Panc1 (cell line): ENCODE measurements around the gene TMEM256. TPM values are rescaled to one million over a fixed set of nuclear protein-coding genes. Genes with fewer than 3 reads are reported as not detected.

Experiments used
- ATAC-seq: fragments of 200-7000 bp; cut with Tn5 transposase; 2 replicates; pipeline ENCODE4 v1.9.1; 2020; ENCODE audit warnings: mild to moderate bottlenecking, moderate library complexity
- BruUV-seq: library from RNA; stranded (reverse); fragments of 400-500 nt; replicated peaks from 2 replicates; lab custom pipeline; 2021; lab: Mats Ljungman, UMichigan
- CTCF ChIA-PET: fragments of 300-600 bp; sonication (Branson Sonifier 250); formaldehyde crosslinking; loops from one replicate; lab custom pipeline; 2022; ENCODE audit warnings: antibody characterized with exemption; lab: Charles Lee
- POLR2A ChIA-PET: fragments of 300-600 bp; sonication (Branson Sonifier 250); formaldehyde crosslinking; loops from one replicate; lab custom pipeline; 2022; ENCODE audit warnings: antibody characterized with exemption; lab: Charles Lee
- DNase-seq: peaks from one replicate; pipeline ENCODE4 v3.0.0-alpha.2; 2010; ENCODE audit warnings: low read depth, low spot score
- H3K27ac ChIP-seq: 2 replicates; pipeline ENCODE4 v1.5.1; 2011; ENCODE audit warnings: mild to moderate bottlenecking, low read length, inconsistent platforms
- H3K27me3 ChIP-seq: fragments of 200-500 bp; sonication (Bioruptor generic); 2 replicates; pipeline ENCODE4 v1.6.0; 2014; ENCODE audit warnings: low read length, inconsistent platforms; ENCODE audit not compliant: control insufficient read depth, insufficient read depth
- H3K36me3 ChIP-seq: fragments of 200-500 bp; sonication (Bioruptor generic); 2 replicates; pipeline ENCODE4 v1.5.1; 2014; ENCODE audit warnings: inconsistent platforms, mild to moderate bottlenecking, low read length, moderate library complexity; ENCODE audit not compliant: control insufficient read depth, insufficient read depth
- H3K4me1 ChIP-seq: 2 replicates; pipeline ENCODE4 v1.5.1; 2011; ENCODE audit warnings: inconsistent platforms, mild to moderate bottlenecking, low read length, moderate library complexity; ENCODE audit not compliant: control insufficient read depth, insufficient read depth
- H3K4me3 ChIP-seq, 2 experiments: 2 replicates each; pipeline ENCODE4 v1.5.1; 2011 to 2012; ENCODE audit warnings: low read depth in 2 of 2, low read length in 2 of 2, mild to moderate bottlenecking in 2 of 2, inconsistent platforms in 1 of 2, moderate library complexity in 1 of 2
- H3K9me3 ChIP-seq: fragments of 200-500 bp; sonication (Bioruptor generic); 2 replicates; pipeline ENCODE4 v1.5.1; 2014; ENCODE audit warnings: low read depth, mild to moderate bottlenecking, inconsistent platforms, low read length, moderate library complexity; ENCODE audit not compliant: control insufficient read depth, insufficient read depth
- CTCF ChIP-seq: fragments of 450-650 bp; IDR thresholded peaks from 2 replicates; pipeline ENCODE4 v1.5.1; 2017; ENCODE audit warnings: mild to moderate bottlenecking
- POLR2AphosphoS5 ChIP-seq: IDR thresholded peaks from 2 replicates; pipeline ENCODE4 v1.6.1; 2012; ENCODE audit warnings: mild to moderate bottlenecking, low read depth, low read length, moderate library complexity
- SIN3A ChIP-seq: IDR thresholded peaks from 2 replicates; pipeline ENCODE4 v1.6.1; 2012; ENCODE audit warnings: low read depth, mild to moderate bottlenecking, low read length, moderate library complexity, borderline replicate concordance; ENCODE audit not compliant: insufficient read depth
- TCF7L2 ChIP-seq: IDR thresholded peaks from 2 replicates; pipeline ENCODE4 v1.6.1; 2011; ENCODE audit warnings: mild to moderate bottlenecking, low read depth, low read length, inconsistent platforms
- in situ Hi-C: cut with HindIII; loops from 2 replicates; pipeline ENCODE4 v1.10.0; 2016; ENCODE audit warnings: low sequenced_read_pairs, low pct_unique_long_range_greater_than_20kb
- intact Hi-C: fragments of 100-400 bp; cut with micrococcal nuclease; formaldehyde crosslinking; loops from one replicate; pipeline ENCODE4 v1.10.0; 2022; ENCODE audit not compliant: unreplicated experiment
- total RNA-seq: library from RNA; stranded (reverse); gene quantifications from one replicate; pipeline ENCODE4 v1.2.1, GENCODE V29; 2021; ENCODE audit not compliant: unreplicated experiment
- TF ChIP-seq, protein P1 (sequence below), 2 experiments: IDR thresholded peaks; 2 replicates each; pipeline ENCODE4 v1.6.1; 2011 to 2012; ENCODE audit warnings: low read depth in 2 of 2, control low read depth in 1 of 2, low read length in 1 of 2, mild to moderate bottlenecking in 1 of 2, moderate library complexity in 1 of 2; ENCODE audit not compliant: insufficient read depth in 1 of 2

The TMEM256 gene
- total RNA-seq, 1 experiment from 2014 or later: 35.8 TPM

DNA sequence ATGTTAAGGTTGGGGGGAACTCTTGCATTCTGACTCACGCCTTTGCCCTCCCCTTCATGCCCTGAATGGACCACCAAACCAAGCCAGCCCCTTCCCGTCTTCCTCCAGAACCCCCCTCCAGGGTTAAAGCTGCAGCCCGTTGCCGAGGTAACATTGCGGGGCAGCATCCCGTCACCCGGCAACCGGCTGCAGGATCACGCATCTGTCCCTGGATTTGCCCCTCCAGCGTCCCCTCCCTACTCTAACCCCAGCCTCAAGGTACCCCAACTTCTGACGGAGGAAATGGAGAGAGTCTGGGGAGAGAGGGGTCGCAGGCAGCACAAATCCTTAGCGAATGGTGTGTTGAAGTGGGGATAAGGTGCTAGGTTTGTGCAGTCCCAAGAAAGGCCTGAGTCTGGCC is 3.2 kb upstream of the TMEM256 start:
- ChIA-PET CTCF (interaction anchor here (0.7 to 0.8 kb wide), 2 partner anchors 98 to 151 kb away, joined by 4 to 5 read pairs; no protein-coding TSS in a partner anchor), POLR2A (interaction anchor here (0.8 kb wide), 1 partner anchor 167 kb away, joined by 5 read pairs; no protein-coding TSS in a partner anchor)
- no peak overlapping the region for H3K27ac ChIP-seq
- H3K27me3 ChIP-seq: no peaks in the 10 kb centered on the region
- no TSS peak for BruUV-seq
- no peaks in the 10 kb centered on the region for H3K36me3 ChIP-seq
- no peaks in the 10 kb centered on the region for H3K9me3 ChIP-seq
- DNase-seq (no peak), ATAC-seq (no peak)
- TF ChIP-seq, protein P1, sequence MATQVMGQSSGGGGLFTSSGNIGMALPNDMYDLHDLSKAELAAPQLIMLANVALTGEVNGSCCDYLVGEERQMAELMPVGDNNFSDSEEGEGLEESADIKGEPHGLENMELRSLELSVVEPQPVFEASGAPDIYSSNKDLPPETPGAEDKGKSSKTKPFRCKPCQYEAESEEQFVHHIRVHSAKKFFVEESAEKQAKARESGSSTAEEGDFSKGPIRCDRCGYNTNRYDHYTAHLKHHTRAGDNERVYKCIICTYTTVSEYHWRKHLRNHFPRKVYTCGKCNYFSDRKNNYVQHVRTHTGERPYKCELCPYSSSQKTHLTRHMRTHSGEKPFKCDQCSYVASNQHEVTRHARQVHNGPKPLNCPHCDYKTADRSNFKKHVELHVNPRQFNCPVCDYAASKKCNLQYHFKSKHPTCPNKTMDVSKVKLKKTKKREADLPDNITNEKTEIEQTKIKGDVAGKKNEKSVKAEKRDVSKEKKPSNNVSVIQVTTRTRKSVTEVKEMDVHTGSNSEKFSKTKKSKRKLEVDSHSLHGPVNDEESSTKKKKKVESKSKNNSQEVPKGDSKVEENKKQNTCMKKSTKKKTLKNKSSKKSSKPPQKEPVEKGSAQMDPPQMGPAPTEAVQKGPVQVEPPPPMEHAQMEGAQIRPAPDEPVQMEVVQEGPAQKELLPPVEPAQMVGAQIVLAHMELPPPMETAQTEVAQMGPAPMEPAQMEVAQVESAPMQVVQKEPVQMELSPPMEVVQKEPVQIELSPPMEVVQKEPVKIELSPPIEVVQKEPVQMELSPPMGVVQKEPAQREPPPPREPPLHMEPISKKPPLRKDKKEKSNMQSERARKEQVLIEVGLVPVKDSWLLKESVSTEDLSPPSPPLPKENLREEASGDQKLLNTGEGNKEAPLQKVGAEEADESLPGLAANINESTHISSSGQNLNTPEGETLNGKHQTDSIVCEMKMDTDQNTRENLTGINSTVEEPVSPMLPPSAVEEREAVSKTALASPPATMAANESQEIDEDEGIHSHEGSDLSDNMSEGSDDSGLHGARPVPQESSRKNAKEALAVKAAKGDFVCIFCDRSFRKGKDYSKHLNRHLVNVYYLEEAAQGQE (IDR thresholded peaks at IDR 0.05; ENCODE audit: insufficient read depth in 1 of 2, low read depth in 2 of 2, low read length in 1 of 2): no peak
- TF ChIP-seq POLR2AphosphoS5 (no peak), TCF7L2 (no peak), SIN3A (no peak), CTCF (no peak)
- H3K4me1 ChIP-seq: peaks cover 3% of the 10 kb centered on the region
- intact Hi-C loops (no loop called here), in situ Hi-C loops (no loop called here)
- H3K4me3 ChIP-seq: no peak overlapping the region

DNA sequence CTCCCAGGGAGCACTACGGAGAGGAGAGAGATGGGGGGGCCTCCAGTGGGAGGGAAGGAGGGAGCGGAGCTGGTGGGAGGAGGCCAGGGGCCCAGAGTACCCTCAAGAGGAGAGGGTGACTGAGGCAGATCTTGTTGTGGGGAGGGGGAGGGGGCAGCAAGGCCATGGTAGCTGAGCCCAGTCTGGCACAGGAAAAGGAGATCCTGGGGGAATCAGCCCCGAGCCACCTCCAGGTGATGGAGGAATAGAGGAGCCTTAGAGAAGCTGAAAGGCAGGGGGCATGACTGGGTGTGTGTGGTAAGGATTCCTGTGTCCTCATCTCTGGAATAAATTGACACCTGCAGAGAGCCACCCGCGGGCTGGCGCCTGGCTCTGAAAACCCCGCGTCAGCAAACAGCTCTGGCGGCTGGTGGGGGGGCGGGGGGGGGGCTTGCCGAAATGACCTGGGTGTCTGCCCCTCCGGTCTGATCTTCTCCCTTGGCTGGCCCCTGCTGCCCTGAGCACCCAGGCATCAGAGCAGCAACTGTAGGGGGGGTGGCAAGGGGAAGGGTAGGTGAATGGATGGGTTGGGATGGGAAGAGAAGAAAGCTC is 2.4 kb upstream of the TMEM256 start:
- DNase-seq (no peak), ATAC-seq (no peak)
- peaks cover 3% of the 10 kb centered on the region for H3K4me1 ChIP-seq
- intact Hi-C loops (no loop called here), in situ Hi-C loops (no loop called here)
- H3K9me3 ChIP-seq: no peaks in the 10 kb centered on the region
- H3K36me3 ChIP-seq: no peaks in the 10 kb centered on the region
- H3K4me3 ChIP-seq: peak overlapping the region; percentile 61 to 63; a peak in 3 of 4 replicates
- TF ChIP-seq TCF7L2: no peak
- TF ChIP-seq, protein P1 (IDR thresholded peaks at IDR 0.05; ENCODE audit: insufficient read depth in 1 of 2, low read depth in 2 of 2, low read length in 1 of 2): no peak
- no peak for TF ChIP-seq SIN3A
- no peak for TF ChIP-seq POLR2AphosphoS5
- no peak for TF ChIP-seq CTCF
- H3K27ac ChIP-seq: no peak overlapping the region
- CTCF ChIA-PET: interaction anchor here (0.7 to 0.8 kb wide), 2 partner anchors 99 to 152 kb away, joined by 4 to 5 read pairs; no protein-coding TSS in a partner anchor
- no TSS peak for BruUV-seq
- POLR2A ChIA-PET: interaction anchor here (0.6 to 0.8 kb wide), 2 partner anchors 12 to 167 kb away, joined by 3 to 5 read pairs; partner anchors contain the start of gene PLSCR3
- H3K27me3 ChIP-seq: no peaks in the 10 kb centered on the region
